IMR-90 (cell line): ENCODE data around the gene WDR62. TPM values are rescaled to one million over a fixed set of nuclear protein-coding genes. Genes with fewer than 3 reads are reported as not detected.
"Not testable (repeated sequence)": the region's sequence is repeated elsewhere in the genome, so short reads cannot be mapped to it uniquely, and the experiment has no call there.

Source experiments
- ATAC-seq: fragments of 200-7000 bp; cut with Tn5 transposase; 2 replicates; pipeline ENCODE4 v1.9.1; 2020; ENCODE audit warnings: low read depth, mild to moderate bottlenecking, moderate library complexity
- BruUV-seq: library from RNA; stranded (reverse); fragments of 400-500 nt; replicated peaks from 2 replicates; lab custom pipeline; 2021; lab: Mats Ljungman, UMichigan
- CTCF ChIA-PET: fragments of 300-600 bp; formaldehyde crosslinking; extraction: SDS; loops from one replicate; lab custom pipeline; 2021; ENCODE audit warnings: antibody characterized with exemption; lab: Yijun Ruan, JAX
- POLR2A ChIA-PET: fragments of 300-600 bp; sonication (Branson Sonifier 250); formaldehyde crosslinking; loops from one replicate; lab custom pipeline; 2022; ENCODE audit warnings: antibody characterized with exemption; ENCODE audit not compliant: unreplicated experiment; lab: Charles Lee
- DNase-seq: peaks from one replicate; pipeline ENCODE4 v3.0.0; 2013
- H2AFZ ChIP-seq: replicated peaks from 2 replicates; pipeline ENCODE3; 2013; ENCODE audit warnings: low read length, mild to moderate bottlenecking; ENCODE audit not compliant: poor library complexity
- H2AK5ac ChIP-seq: 2 replicates; pipeline ENCODE4 v1.6.1; 2013; ENCODE audit warnings: low read depth, low read length, inconsistent platforms
- H2AK9ac ChIP-seq: replicated peaks from 2 replicates; pipeline ENCODE3; 2013; ENCODE audit warnings: mild to moderate bottlenecking, low read depth, low read length, moderate library complexity; ENCODE audit not compliant: poor library complexity
- H2BK120ac ChIP-seq: 2 replicates; pipeline ENCODE4 v1.6.1; 2013; ENCODE audit warnings: low read depth, low read length, inconsistent platforms
- H2BK15ac ChIP-seq: 3 replicates; pipeline ENCODE4 v1.6.1; 2013; ENCODE audit warnings: low read depth, low read length, inconsistent platforms
- H2BK20ac ChIP-seq: 2 replicates; pipeline ENCODE4 v1.6.1; 2013; ENCODE audit warnings: low read depth, mild to moderate bottlenecking, inconsistent platforms, low read length, moderate library complexity
- H2BK5ac ChIP-seq: 2 replicates; pipeline ENCODE4 v1.6.1; 2013; ENCODE audit warnings: mild to moderate bottlenecking, low read depth, low read length, inconsistent platforms; ENCODE audit not compliant: poor library complexity, severe bottlenecking
- H3K14ac ChIP-seq: replicated peaks from 2 replicates; pipeline ENCODE4 v1.6.1; 2013; ENCODE audit warnings: low read depth, low read length, inconsistent platforms
- H3K18ac ChIP-seq: 2 replicates; pipeline ENCODE4 v1.6.1; 2013; ENCODE audit warnings: low read depth, low read length, control low read depth
- H3K23ac ChIP-seq: 2 replicates; pipeline ENCODE4 v1.6.1; 2013; ENCODE audit warnings: low read depth, low read length, inconsistent platforms
- H3K27ac ChIP-seq: 2 replicates; pipeline ENCODE4 v1.5.1; 2013; ENCODE audit warnings: mild to moderate bottlenecking, control low read depth, low read length; ENCODE audit not compliant: insufficient read depth
- H3K27me3 ChIP-seq: 2 replicates; pipeline ENCODE4 v1.6.1; 2013; ENCODE audit warnings: low read length; ENCODE audit not compliant: control insufficient read depth, insufficient read depth
- H3K36me3 ChIP-seq: 2 replicates; pipeline ENCODE4 v1.6.1; 2013; ENCODE audit warnings: low read length, mixed read lengths; ENCODE audit not compliant: control insufficient read depth, insufficient read depth
- H3K4ac ChIP-seq: 2 replicates; pipeline ENCODE4 v1.6.1; 2013; ENCODE audit warnings: low read depth, low read length, inconsistent platforms
- H3K4me1 ChIP-seq: 2 replicates; pipeline ENCODE4 v1.6.1; 2013; ENCODE audit warnings: low read length, mixed read lengths; ENCODE audit not compliant: control insufficient read depth, insufficient read depth
- H3K4me2 ChIP-seq: 2 replicates; pipeline ENCODE4 v1.6.1; 2013; ENCODE audit warnings: low read depth, mild to moderate bottlenecking, control low read depth, low read length, moderate library complexity
- H3K4me3 ChIP-seq: 2 replicates; pipeline ENCODE4 v1.5.1; 2013; ENCODE audit warnings: low read depth, mild to moderate bottlenecking, control low read depth, low read length, moderate library complexity; ENCODE audit not compliant: insufficient read depth
- H3K56ac ChIP-seq: 2 replicates; pipeline ENCODE4 v1.6.1; 2013; ENCODE audit warnings: low read length, inconsistent platforms; ENCODE audit not compliant: insufficient read depth; ENCODE audit errors: extremely low read depth
- H3K79me1 ChIP-seq, 2 experiments: 2 replicates each; pipeline ENCODE4 v1.6.1; 2013; ENCODE audit warnings: low read length in 2 of 2, inconsistent platforms in 1 of 2, low read depth in 1 of 2
- H3K9ac ChIP-seq: 2 replicates; pipeline ENCODE4 v1.6.1; 2013; ENCODE audit warnings: low read depth, low read length, control low read depth
- H3K9me1 ChIP-seq: 2 replicates; pipeline ENCODE4 v1.6.1; 2013; ENCODE audit warnings: low read length, inconsistent platforms; ENCODE audit not compliant: insufficient read depth
- H3K9me3 ChIP-seq: 2 replicates; pipeline ENCODE4 v1.6.1; 2013; ENCODE audit warnings: low read length; ENCODE audit not compliant: control insufficient read depth, insufficient read depth
- H4K20me1 ChIP-seq: 2 replicates; pipeline ENCODE4 v1.6.1; 2013; ENCODE audit warnings: low read length, inconsistent platforms; ENCODE audit not compliant: insufficient read depth
- H4K5ac ChIP-seq: 2 replicates; pipeline ENCODE4 v1.6.1; 2013; ENCODE audit warnings: mild to moderate bottlenecking, low read depth, low read length, control low read depth
- H4K8ac ChIP-seq, 2 experiments: 2 replicates each; pipeline ENCODE4 v1.6.1; 2013; ENCODE audit warnings: low read depth in 2 of 2, low read length in 2 of 2, control low read depth in 1 of 2, inconsistent platforms in 1 of 2
- H4K91ac ChIP-seq: 2 replicates; pipeline ENCODE4 v1.6.1; 2013; ENCODE audit warnings: low read depth, low read length, inconsistent platforms; ENCODE audit not compliant: insufficient read depth
- WGBS, 2 experiments: methylation state at CpG; one replicate each; pipeline versions ENCODE4 v1.1.5 to v1.1.7; 2013; ENCODE audit warnings: missing lambda C conversion rate in 2 of 2; ENCODE audit not compliant: insufficient read length in 1 of 2; ENCODE audit errors: extremely low coverage in 2 of 2; 5-methylcytosine and 5-hydroxymethylcytosine counted together
- dilution Hi-C: fragments of 300-500 bp; cut with HindIII; formaldehyde crosslinking; loops from one replicate; pipeline ENCODE4 v1.14.3; 2018; ENCODE audit warnings: low sequenced_read_pairs; ENCODE audit not compliant: unreplicated experiment
- in situ Hi-C: fragments of 300-500 bp; cut with MboI; formaldehyde crosslinking; loops from 3 replicates; pipeline ENCODE4 v1.14.3; 2019; ENCODE audit warnings: low sequenced_read_pairs, inconsistent platforms, mixed read lengths
- intact Hi-C: fragments of 100-400 bp; cut with micrococcal nuclease; formaldehyde crosslinking; loops from 2 replicates; pipeline ENCODE4 v1.10.0; 2022
- polyA plus RNA-seq, 3 experiments: library from polyadenylated mRNA; depleted of rRNA; stranded (reverse); fragments of >200 nt; gene quantifications; 2 replicates each; pipeline ENCODE4 v1.2.3, GENCODE V29; 2012; ENCODE audit warnings: low replicate concordance in 1 of 3
- total RNA-seq: library from RNA; depleted of rRNA; stranded (reverse); fragments of >200 nt; gene quantifications from 2 replicates; pipeline ENCODE4 v1.2.3, GENCODE V29; 2012

WDR62 gene
- total and polyA plus RNA-seq, 2 of the 4 experiments (the other 2 are of a cell fraction) = 4.5 to 7.0 TPM

- CTCF ChIA-PET, H2AK5ac ChIP-seq, H3K56ac ChIP-seq, H3K4me2 ChIP-seq, H2AK9ac ChIP-seq, H4K5ac ChIP-seq, H3K14ac ChIP-seq, H4K8ac ChIP-seq, ATAC-seq, H3K4ac ChIP-seq, H3K4me3 ChIP-seq, H4K91ac ChIP-seq, H3K27me3 ChIP-seq, H3K9me3 ChIP-seq, DNase-seq, H3K9ac ChIP-seq, BruUV-seq, intact Hi-C loops, H2AFZ ChIP-seq, POLR2A ChIA-PET, H2BK120ac ChIP-seq, H3K4me1 ChIP-seq, H3K27ac ChIP-seq, dilution Hi-C loops, H2BK5ac ChIP-seq, H3K18ac ChIP-seq, in situ Hi-C loops, H2BK15ac ChIP-seq, H3K23ac ChIP-seq, H2BK20ac ChIP-seq: not testable (repeated sequence)
- Histone ChIP-seq H3K79me1 (peaks cover 15 to 31% of the 10 kb centered on the region in 2 experiments), H4K20me1 (peaks cover 29% of the 10 kb centered on the region; the same call in 1 of the 2 replicates), H3K9me1 (peaks cover 14% of the 10 kb centered on the region; the same call in 1 of the 2 replicates), H3K36me3 (peaks cover 12% of the 10 kb centered on the region)
- WGBS, 2 experiments = no CpG with 5 or more reads among the region's 57 CpGs
These were observed 14.3 kb downstream of the WDR62 start for GRCh38 chr19:36068810-36069499.
